ENCODE data around the gene EMC1. TPM values are rescaled to one million over a fixed set of nuclear protein-coding genes. Genes with fewer than 3 reads are reported as not detected.
A peak's percentile ranks its signal among the peaks of the same experiment; 100 is the strongest.
"Not testable (repeated sequence)": the region's sequence is repeated elsewhere in the genome, so short reads cannot be mapped to it uniquely, and the experiment has no call there.

The EMC1 gene
- total and polyA plus RNA-seq, 5 donors from 2014 or later, result 17.3 to 28.4 (median 19.5) TPM

GRCh38 chr1:19234224-19234623 is 17.1 kb downstream of the EMC1 start:
- no peaks in the 10 kb centered on the region for H3K27me3 ChIP-seq (ENCODE audit: control insufficient read depth, insufficient read depth, low read length)
- H3K27ac ChIP-seq (ENCODE audit: insufficient read depth, low read length, poor library complexity, severe bottlenecking), result no peak overlapping the region
- Mint-ChIP-seq H3K4me1 (no peaks in the 10 kb centered on the region), H3K27ac (no peak overlapping the region), H3K4me3 (peak overlapping the region in 1 of 4 donors; percentile 16), H3K27me3 (no peaks in the 10 kb centered on the region), H3K36me3 (peaks cover 42% of the 10 kb centered on the region), H3K9me3 (peaks cover 0 to 1% (median 0%) of the 10 kb centered on the region in 7 donors)
- DNase-seq (no peak), ATAC-seq (ENCODE audit: low read depth in 2 of 2) (no peak)
- peaks cover 87% of the 10 kb centered on the region for H3K36me3 ChIP-seq (ENCODE audit: control insufficient read depth, insufficient read depth, low read length)
- H3K4me3 ChIP-seq (ENCODE audit: low read depth, low read length), result no peak overlapping the region
- H3K4me1 ChIP-seq (ENCODE audit: control insufficient read depth, insufficient read depth, low read length, poor library complexity, severe bottlenecking), result no peaks in the 10 kb centered on the region
- H3K9me3 ChIP-seq (ENCODE audit: control insufficient read depth in 2 of 2, low read length in 2 of 2), result no peaks in the 10 kb centered on the region

- Mint-ChIP-seq H3K36me3 (peaks cover 39% of the 10 kb centered on the region), H3K27me3 (no peaks in the 10 kb centered on the region), H3K4me1 (no peaks in the 10 kb centered on the region), H3K27ac (peak overlapping the region in 2 of 3 donors; percentile 14 to 31), H3K9me3 (no peaks in the 10 kb centered on the region), H3K4me3 (no peak overlapping the region)
- H3K27ac ChIP-seq (ENCODE audit: insufficient read depth, low read length, poor library complexity, severe bottlenecking), result no peak overlapping the region
- DNase-seq (peak in 1 of 3 donors; percentile 8), ATAC-seq (ENCODE audit: low read depth in 2 of 2) (no peak)
- no peaks in the 10 kb centered on the region for H3K4me1 ChIP-seq (ENCODE audit: control insufficient read depth, insufficient read depth, low read length, poor library complexity, severe bottlenecking)
- H3K27me3 ChIP-seq (ENCODE audit: control insufficient read depth, insufficient read depth, low read length), result no peaks in the 10 kb centered on the region
- H3K36me3 ChIP-seq (ENCODE audit: control insufficient read depth, insufficient read depth, low read length), result peaks cover 75% of the 10 kb centered on the region
- no peak overlapping the region for H3K4me3 ChIP-seq (ENCODE audit: low read depth, low read length)
- H3K9me3 ChIP-seq (ENCODE audit: control insufficient read depth in 2 of 2, low read length in 2 of 2), result no peaks in the 10 kb centered on the region
Observed at GRCh38 chr1:19232524-19232846, 18.8 kb downstream of the EMC1 start.

DNA sequence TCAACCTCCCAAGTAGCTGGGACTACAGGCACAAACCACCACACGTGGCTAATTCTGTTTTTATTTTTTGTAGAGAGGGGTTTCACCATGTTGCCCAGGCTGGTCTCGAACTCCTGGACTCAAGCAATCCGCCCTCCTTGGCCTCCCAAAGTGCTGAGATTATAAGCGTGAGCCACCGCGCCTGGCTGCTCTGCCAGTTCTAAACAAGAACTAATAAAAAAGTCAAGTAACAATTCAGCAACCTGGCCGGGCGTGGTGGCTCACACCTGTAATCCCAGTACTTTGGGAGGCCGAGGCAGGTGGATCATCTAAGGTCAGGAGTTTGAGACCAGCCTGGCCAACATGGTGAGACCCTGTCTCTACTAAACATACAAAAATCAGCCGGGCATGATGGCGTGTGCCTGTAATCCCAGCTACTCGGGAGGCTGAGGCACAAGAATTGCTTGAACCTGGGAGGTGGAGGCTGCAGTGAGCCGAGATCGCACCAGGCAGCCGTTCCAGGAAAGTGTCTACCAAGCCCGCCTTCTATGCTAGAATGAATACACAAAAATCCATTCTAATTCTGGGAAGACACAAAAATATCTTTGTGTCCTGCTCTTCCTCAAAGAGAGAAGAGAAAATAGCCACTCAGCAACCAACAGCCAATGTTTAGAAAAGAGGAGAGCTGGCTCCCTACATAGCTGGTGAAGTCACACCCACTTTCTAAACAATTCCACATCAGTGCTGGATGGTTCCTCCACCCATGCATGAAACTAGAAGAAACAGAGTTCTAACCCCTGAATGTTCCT is 19.4 kb downstream of the EMC1 start:
- not testable (repeated sequence) for H3K27ac ChIP-seq (ENCODE audit: insufficient read depth, low read length, poor library complexity, severe bottlenecking)

DNA sequence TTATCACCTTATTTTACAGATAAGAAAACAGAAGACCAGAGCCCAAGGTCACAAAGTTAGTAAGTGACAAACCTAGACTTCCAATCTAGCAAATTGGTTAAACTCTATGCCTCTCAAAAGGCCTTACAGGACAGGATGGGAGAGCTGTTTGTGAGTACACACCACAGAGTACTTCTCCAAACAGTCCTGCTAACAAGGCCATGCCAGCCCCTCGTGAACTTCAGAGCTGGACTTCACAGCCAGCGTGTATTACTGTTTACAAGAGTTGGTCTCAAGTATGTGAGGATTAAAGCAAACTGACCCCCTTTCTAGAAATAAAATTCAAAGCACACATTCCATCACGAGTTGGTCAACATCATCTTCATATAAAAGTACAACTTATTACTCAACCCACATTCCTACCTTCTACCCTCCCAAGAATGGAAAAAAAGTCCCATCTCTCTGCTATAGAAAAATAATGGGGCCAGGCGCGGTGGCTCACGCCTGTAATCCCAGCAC is 21.4 kb downstream of the EMC1 start:
- peaks cover 80% of the 10 kb centered on the region for H3K36me3 ChIP-seq (ENCODE audit: control insufficient read depth, insufficient read depth, low read length)
- H3K27ac ChIP-seq (ENCODE audit: insufficient read depth, low read length, poor library complexity, severe bottlenecking), result no peak overlapping the region
- Mint-ChIP-seq H3K27ac (peak overlapping the region in 1 of 3 donors; percentile 36), H3K9me3 (no peaks in the 10 kb centered on the region), H3K36me3 (peaks cover 48% of the 10 kb centered on the region), H3K4me1 (no peaks in the 10 kb centered on the region), H3K4me3 (no peak overlapping the region), H3K27me3 (no peaks in the 10 kb centered on the region)
- no peaks in the 10 kb centered on the region for H3K9me3 ChIP-seq (ENCODE audit: control insufficient read depth in 2 of 2, low read length in 2 of 2)
- ATAC-seq (ENCODE audit: low read depth in 2 of 2) (no peak), DNase-seq (no peak)
- H3K4me3 ChIP-seq (ENCODE audit: low read depth, low read length), result no peak overlapping the region
- no peaks in the 10 kb centered on the region for H3K4me1 ChIP-seq (ENCODE audit: control insufficient read depth, insufficient read depth, low read length, poor library complexity, severe bottlenecking)
- H3K27me3 ChIP-seq (ENCODE audit: control insufficient read depth, insufficient read depth, low read length), result no peaks in the 10 kb centered on the region

More for the DNA sequence above, 19.4 kb downstream of the EMC1 start:
- not testable (repeated sequence) for H3K27me3 Mint-ChIP-seq; H3K9me3 ChIP-seq (ENCODE audit: control insufficient read depth in 2 of 2, low read length in 2 of 2); DNase-seq; H3K4me3 ChIP-seq (ENCODE audit: low read depth, low read length); H3K27me3 ChIP-seq (ENCODE audit: control insufficient read depth, insufficient read depth, low read length); H3K4me3 Mint-ChIP-seq; ATAC-seq (ENCODE audit: low read depth in 2 of 2); H3K4me1 ChIP-seq (ENCODE audit: control insufficient read depth, insufficient read depth, low read length, poor library complexity, severe bottlenecking); H3K9me3 Mint-ChIP-seq; H3K4me1 Mint-ChIP-seq
- peaks cover 39% of the 10 kb centered on the region for H3K36me3 Mint-ChIP-seq
- H3K27ac Mint-ChIP-seq, result peak overlapping the region in 1 of 3 donors; percentile 31
- peaks cover 73% of the 10 kb centered on the region for H3K36me3 ChIP-seq (ENCODE audit: control insufficient read depth, insufficient read depth, low read length)

DNA sequence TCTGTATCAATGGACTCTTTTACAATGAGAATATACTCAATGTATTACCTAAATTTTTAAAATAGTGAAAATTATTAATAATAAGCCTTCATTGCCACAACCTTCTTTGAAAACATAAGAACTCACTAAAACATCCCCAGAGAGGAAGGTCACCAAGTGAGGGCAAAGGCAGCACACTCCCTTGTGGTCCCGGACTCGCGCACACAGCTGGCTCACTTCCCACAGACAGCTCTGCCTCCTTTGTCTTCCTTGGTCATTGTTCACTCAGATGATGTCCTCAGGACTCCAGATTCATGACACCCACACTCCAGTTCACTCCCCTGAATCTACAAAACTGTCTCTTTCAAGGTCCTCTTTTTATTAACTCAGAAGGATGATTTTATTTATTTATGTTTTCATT is 22.1 kb downstream of the EMC1 start:
- Histone ChIP-seq H3K27me3 (ENCODE audit: control insufficient read depth, insufficient read depth, low read length) (no peaks in the 10 kb centered on the region), H3K4me1 (ENCODE audit: control insufficient read depth, insufficient read depth, low read length, poor library complexity, severe bottlenecking) (no peaks in the 10 kb centered on the region), H3K36me3 (ENCODE audit: control insufficient read depth, insufficient read depth, low read length) (peaks cover 80% of the 10 kb centered on the region), H3K4me3 (ENCODE audit: low read depth, low read length) (no peak overlapping the region), H3K9me3 (ENCODE audit: control insufficient read depth in 2 of 2, low read length in 2 of 2) (no peaks in the 10 kb centered on the region), H3K27ac (ENCODE audit: insufficient read depth, low read length, poor library complexity, severe bottlenecking) (no peak overlapping the region)
- H3K4me3 Mint-ChIP-seq, result no peak overlapping the region
- ATAC-seq (ENCODE audit: low read depth in 2 of 2), result no peak
- peaks cover 0 to 2% (median 0%) of the 10 kb centered on the region in 4 donors for H3K4me1 Mint-ChIP-seq
- H3K36me3 Mint-ChIP-seq, result peaks cover 54% of the 10 kb centered on the region
- H3K27me3 Mint-ChIP-seq, result no peaks in the 10 kb centered on the region
- no peak overlapping the region for H3K27ac Mint-ChIP-seq
- H3K9me3 Mint-ChIP-seq, result no peaks in the 10 kb centered on the region
- DNase-seq, result no peak

- no peak overlapping the region for H3K4me3 Mint-ChIP-seq
- Histone ChIP-seq H3K36me3 (ENCODE audit: control insufficient read depth, insufficient read depth, low read length) (peaks cover 84% of the 10 kb centered on the region), H3K9me3 (ENCODE audit: control insufficient read depth in 2 of 2, low read length in 2 of 2) (no peaks in the 10 kb centered on the region), H3K27ac (ENCODE audit: insufficient read depth, low read length, poor library complexity, severe bottlenecking) (no peak overlapping the region), H3K4me1 (ENCODE audit: control insufficient read depth, insufficient read depth, low read length, poor library complexity, severe bottlenecking) (no peaks in the 10 kb centered on the region), H3K27me3 (ENCODE audit: control insufficient read depth, insufficient read depth, low read length) (no peaks in the 10 kb centered on the region), H3K4me3 (ENCODE audit: low read depth, low read length) (no peak overlapping the region)
- H3K4me1 Mint-ChIP-seq, result peaks cover 0 to 10% (median 7%) of the 10 kb centered on the region in 4 donors
- no peak overlapping the region for H3K27ac Mint-ChIP-seq
- no peaks in the 10 kb centered on the region for H3K9me3 Mint-ChIP-seq
- ATAC-seq (ENCODE audit: low read depth in 2 of 2) (no peak), DNase-seq (no peak)
- peaks cover 58% of the 10 kb centered on the region for H3K36me3 Mint-ChIP-seq
- no peaks in the 10 kb centered on the region for H3K27me3 Mint-ChIP-seq
Observed at GRCh38 chr1:19222979-19223824, 28.1 kb downstream of the EMC1 start.

DNA sequence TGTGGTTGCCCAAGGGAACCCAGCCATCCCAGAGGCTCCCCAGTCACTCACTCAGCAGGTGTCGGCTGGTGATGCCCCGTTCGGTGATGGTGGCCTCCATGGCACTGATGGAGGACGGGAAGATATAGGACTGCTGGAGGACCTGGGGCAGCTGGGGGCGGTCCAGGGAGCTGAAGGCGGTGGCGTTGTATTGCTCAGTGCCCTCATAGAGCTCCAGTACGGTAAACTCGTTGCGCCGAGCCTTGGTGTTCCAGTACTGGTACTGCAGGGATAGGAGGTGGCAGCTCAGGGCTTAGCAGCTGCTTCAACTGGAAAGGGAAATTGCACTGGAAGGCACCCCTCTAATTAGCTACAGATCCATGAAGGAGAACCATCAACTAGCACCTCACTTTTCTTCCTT is 28.8 kb downstream of the EMC1 start:
- Mint-ChIP-seq H3K4me1 (peaks cover 2 to 14% (median 7%) of the 10 kb centered on the region in 4 donors), H3K4me3 (no peak overlapping the region), H3K36me3 (peaks cover 57% of the 10 kb centered on the region), H3K27ac (no peak overlapping the region), H3K9me3 (no peaks in the 10 kb centered on the region), H3K27me3 (no peaks in the 10 kb centered on the region)
- no peak overlapping the region for H3K27ac ChIP-seq (ENCODE audit: insufficient read depth, low read length, poor library complexity, severe bottlenecking)
- ATAC-seq (ENCODE audit: low read depth in 2 of 2) (no peak), DNase-seq (no peak)
- no peaks in the 10 kb centered on the region for H3K9me3 ChIP-seq (ENCODE audit: control insufficient read depth in 2 of 2, low read length in 2 of 2)
- no peaks in the 10 kb centered on the region for H3K27me3 ChIP-seq (ENCODE audit: control insufficient read depth, insufficient read depth, low read length)
- H3K4me3 ChIP-seq (ENCODE audit: low read depth, low read length), result no peak overlapping the region
- no peaks in the 10 kb centered on the region for H3K4me1 ChIP-seq (ENCODE audit: control insufficient read depth, insufficient read depth, low read length, poor library complexity, severe bottlenecking)
- peaks cover 90% of the 10 kb centered on the region for H3K36me3 ChIP-seq (ENCODE audit: control insufficient read depth, insufficient read depth, low read length)

Measured in CD4-positive, CD25-positive, alpha-beta regulatory T cell (primary cell).